Medulla oblongata (tissue), 1 donor: Measurements from ENCODE around the gene DLG2.
A peak's percentile ranks its signal among the peaks of the same experiment; 100 is the strongest.

Source experiments
- DNase-seq: peaks from one replicate; pipeline ENCODE4 v3.0.0-alpha.2; 2015; ENCODE audit errors: extremely low spot score

The DLG2 gene

GRCh38 chr11:84264066-84264465, 1363.1 kb downstream of the DLG2 start:
- peak; percentile 93 for DNase-seq

DNA sequence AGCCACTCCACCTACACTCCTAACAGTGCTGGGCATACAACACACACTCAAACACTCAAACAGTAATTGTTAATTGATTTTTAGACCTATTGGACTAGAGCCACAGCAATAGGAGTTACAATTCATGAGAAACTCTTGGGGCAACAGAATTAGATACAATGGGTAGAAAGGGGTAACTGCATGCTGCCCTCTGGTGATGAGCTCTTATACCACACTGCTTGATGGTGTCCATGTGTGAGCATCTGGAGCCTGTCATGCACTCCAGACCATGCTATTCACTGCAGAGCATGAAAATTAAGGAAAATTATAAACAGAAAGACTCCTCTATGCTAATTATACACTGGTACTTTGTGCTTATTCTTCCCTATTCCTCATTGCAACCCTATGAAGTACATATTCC, 1365.4 kb downstream of the DLG2 start:
- no peak for DNase-seq

GRCh38 chr11:84260862-84261261, 1366.3 kb downstream of the DLG2 start:
- no peak for DNase-seq

DNA sequence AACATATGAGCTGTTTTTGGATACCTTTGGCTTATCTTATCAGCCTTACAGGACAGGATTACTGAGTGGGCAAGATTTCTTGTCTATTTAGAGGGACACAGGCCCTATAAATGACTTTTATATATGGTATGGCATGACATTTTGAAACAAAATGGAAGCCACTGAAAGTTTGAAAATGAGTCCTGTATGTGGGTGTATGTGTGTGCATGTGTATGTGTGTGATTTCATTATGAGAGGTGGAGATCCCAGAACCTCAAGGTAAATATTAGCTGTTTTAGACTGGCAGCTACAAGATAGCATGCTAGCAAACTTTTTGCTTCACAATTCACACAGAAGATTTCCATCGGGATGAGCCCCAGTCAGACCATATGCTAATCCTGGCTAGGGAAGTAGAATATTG, 1370.5 kb downstream of the DLG2 start:
- DNase-seq = no peak

- no peak for DNase-seq
Observed at GRCh38 chr11:84255483-84255882, 1371.7 kb downstream of the DLG2 start.

DNA sequence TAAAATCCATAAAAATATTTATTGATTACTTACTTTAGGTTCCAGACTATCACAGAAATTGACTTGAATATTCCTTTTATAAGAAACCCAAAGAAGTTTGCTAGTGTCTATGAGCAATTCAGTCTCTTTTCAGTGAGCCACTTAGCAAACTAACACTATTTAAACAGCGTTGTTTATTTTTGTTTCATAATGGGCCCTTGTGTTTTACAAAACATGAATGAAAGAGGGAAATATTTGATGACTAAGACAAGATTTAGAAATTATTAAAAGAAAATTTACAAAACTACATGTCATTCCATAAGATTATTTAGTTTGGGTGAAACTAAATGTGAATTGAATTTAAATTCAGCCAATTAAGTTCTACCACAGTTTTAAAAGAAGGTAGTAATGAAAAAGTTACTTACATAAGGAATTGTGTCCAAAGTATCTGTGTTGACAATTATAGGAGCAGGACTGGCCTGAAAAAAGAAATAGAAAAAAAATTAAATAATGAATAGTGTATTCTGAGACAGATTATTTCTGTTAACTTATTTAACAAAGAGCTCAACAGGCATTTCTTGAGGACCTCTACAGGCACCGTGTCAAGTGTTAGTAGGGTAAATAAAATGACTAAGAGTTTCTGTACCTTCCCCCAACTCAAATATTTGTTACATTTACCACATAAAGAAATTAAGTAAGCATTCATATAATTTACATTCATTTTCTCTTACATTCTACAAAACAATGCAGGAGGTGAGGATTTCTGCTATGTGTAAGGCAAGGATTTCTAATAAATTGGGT, 1376.1 kb downstream of the DLG2 start:
- no peak for DNase-seq

- DNase-seq = no peak
Observed at GRCh38 chr11:84249344-84250135, 1377.6 kb downstream of the DLG2 start.

- no peak for DNase-seq
Observed at GRCh38 chr11:84247926-84248325, 1379.2 kb downstream of the DLG2 start.

GRCh38 chr11:84247129-84247528, 1380.0 kb downstream of the DLG2 start:
- DNase-seq = no peak

- no peak for DNase-seq
Observed at GRCh38 chr11:84243629-84244263, 1383.4 kb downstream of the DLG2 start.

DNA sequence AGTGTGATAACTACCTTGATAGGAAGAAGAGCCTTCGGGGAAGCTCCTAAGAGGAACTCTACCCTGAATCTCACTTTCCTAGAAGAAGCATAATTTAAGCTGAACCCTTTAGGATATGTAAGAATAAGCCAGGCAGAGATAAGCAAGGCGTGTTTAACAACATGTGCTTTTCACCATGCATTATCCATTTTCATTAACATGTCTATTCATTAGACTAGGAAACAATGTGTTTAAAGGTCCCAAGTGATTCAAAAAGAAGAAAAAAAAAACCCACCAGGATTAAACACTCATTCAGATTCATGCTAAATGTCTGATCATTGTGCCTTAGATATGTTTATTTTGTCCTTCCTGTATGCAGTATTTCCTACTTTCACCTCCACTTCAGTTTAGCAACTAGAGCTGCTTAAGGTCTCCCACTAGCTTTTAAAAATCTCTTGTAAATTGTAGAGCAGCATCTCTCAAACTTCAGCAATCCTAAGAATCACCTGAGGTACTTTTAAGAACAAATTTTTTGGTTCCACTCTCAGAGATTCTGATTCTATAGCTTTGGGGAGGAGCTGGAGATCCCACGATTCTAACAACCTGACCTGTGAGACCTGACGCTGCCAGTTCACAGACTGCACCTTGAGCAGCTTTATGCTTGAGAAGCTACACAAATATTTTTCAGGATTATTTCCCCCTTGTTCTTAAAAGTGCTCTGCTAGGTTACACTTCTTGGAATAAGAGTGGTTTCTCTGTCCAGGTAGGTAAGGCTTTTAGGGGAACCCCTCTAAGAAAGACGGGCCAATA, 1385.6 kb downstream of the DLG2 start:
- DNase-seq = no peak

DNA sequence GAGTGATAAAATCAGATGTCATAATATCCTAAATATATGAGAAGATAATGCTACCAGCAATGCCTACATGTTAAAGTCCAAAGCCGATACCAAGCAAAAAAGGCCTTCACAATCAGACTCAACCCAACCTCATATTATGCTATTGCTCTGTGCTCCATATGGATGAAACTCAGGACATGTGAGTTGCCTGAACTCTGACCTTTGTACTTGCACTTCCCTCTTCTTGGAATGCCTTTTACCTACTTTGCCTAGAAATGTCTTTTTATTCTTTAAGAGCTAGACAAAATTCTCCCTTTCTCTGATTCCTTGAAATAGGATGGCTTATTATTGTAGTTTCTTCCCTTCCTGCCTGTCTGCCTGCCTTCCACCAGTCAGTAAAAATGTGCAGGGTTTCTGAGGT, 1386.3 kb downstream of the DLG2 start:
- DNase-seq = no peak

DNA sequence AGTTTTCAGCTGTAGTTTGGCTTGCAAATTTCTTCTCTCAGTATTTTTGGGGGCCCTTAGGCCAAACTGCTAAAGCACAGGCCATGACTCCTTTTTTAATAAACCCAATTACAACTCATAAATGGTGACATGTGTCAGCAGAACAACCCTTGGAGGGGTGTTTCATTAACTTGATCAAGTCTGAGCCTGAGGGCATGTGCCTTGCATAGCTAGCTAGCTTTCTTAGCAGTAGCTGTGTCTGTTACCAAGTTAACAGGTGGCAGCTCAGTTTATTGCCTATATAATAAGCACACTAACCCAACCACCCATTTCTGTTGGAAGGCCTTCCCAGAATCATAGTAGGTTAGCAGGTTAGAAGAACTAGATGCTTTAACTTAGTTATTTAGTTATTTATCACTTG, 1390.7 kb downstream of the DLG2 start:
- DNase-seq = no peak

DNA sequence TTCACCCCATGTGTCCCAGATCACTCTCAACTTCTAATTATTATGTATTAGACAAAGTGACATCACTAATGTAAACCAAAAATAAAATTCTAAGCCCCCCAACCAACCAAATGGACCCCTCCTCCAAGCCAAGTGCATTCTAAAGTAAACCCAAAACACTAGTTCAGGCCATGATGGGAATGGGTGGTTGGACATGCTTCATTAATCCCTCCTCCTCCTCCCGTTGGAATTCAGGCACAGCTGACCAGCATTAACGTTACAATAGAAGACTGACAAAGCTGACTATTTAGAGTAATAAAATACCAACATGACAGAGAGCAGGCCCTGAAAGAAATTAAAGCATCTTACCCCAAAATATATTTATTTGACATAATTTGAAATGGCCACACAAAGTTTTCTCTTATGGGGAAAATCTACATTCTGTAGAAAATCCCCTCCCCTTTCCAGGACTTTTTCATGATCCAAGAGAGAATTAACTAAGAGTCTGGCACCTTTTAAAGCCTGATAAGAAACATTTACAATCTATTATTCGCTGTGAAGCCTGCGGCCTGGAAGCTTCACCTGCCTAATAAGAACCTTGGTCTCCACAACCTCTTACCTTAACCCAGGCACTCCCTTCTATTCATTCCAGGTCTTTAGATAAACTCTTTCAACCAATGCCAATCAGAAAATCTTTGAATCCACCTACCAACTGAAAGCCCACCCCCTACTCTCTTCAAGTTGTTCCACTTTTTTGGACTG, 1392.5 kb downstream of the DLG2 start:
- DNase-seq = no peak

- DNase-seq = no peak
Observed at GRCh38 chr11:84234011-84234410, 1393.1 kb downstream of the DLG2 start.

GRCh38 chr11:84232511-84232910, 1394.6 kb downstream of the DLG2 start:
- no peak for DNase-seq

DNA sequence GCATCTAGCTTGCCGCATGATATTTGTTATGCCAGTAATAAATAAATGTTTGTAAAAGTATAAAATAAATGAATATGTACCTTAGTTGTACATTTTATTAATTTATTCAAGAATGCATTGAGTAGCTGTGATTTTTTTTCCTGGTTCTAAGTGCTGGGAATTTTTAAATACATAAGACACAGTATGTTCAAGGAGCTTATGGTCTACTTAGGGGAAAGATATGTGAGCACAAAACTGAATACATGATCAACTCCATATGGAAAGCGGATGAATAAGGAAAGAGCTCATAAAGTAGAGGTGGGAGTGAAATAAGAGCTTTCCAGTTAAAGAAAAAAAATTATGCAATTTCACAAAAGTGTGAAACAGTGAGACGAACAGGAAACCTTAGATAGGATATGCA, 1396.7 kb downstream of the DLG2 start:
- DNase-seq = no peak

- no peak for DNase-seq
Observed at GRCh38 chr11:84227970-84228665, 1399.0 kb downstream of the DLG2 start.

GRCh38 chr11:84224042-84224441, 1403.1 kb downstream of the DLG2 start:
- no peak for DNase-seq

DNA sequence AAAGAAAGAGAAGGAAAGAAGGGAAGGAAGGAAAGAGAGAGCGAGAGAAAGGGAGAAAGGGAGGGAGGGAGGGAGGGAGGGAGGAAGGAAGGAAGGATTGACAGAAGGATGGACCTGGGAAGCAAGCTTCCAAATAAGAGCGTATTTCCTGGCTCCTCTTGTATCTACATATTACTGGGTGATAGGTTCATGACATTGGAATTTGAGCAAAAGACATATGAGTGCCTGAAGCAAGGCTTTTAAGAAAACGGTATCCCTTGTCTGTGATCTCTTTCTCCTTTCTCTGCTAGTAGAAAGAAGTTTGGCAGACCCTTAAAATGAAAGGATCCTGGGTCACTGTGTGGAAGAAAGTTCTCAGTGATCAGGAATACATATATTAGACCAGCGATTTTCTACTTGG, 1408.8 kb downstream of the DLG2 start:
- DNase-seq = no peak

DNA sequence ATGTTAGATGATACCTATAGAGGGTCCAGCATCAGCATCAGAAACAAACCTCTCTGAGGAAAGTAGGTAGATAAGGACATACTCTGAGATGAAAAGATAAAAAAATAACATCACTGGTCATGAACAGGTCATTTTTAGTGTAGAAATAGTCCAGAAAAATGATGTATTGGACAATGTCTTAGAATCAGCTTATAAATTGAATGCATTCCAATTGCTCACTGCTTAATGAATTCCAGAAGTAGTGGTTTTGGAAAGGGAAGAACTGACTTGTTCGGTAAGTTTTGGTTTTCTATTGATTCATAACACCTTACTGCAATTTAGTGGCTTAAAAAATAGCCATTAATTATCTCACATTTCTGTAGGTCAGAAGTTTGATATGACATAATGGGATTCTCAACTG, 1411.5 kb downstream of the DLG2 start:
- DNase-seq = no peak
